Measurements from ENCODE around the gene DAAM2.

GRCh38 chr6:39786649-39787048, 5.5 kb upstream of the DAAM2 start:
- TF ChIP-seq CTCF (IDR thresholded peaks at IDR 0.05; ENCODE audit: extremely low read depth in 1 of 2, insufficient read depth in 1 of 2, low read depth in 1 of 2, low read length in 2 of 2) (no peak), JUN (IDR thresholded peaks at IDR 0.05; ENCODE audit: borderline replicate concordance, insufficient read depth, insufficient read length, low read depth) (no peak)
